GM13976 (cell line): ENCODE data around the gene UHRF1.

Experiments used
- DNase-seq: peaks from one replicate; pipeline ENCODE4 v3.0.0; 2012; ENCODE audit warnings: low spot score
- in situ Hi-C: fragments of 300-500 bp; cut with MboI; formaldehyde crosslinking; loops from one replicate; pipeline ENCODE4 v1.12.0; 2022; ENCODE audit warnings: low sequenced_read_pairs, mixed read lengths, inconsistent platforms; ENCODE audit not compliant: unreplicated experiment
- TF ChIP-seq, protein P1 (sequence below): IDR thresholded peaks from 2 replicates; pipeline ENCODE4 v1.5.1; 2012; ENCODE audit warnings: borderline replicate concordance, mild to moderate bottlenecking; ENCODE audit not compliant: insufficient read depth; ENCODE audit errors: extremely low read depth, missing control alignments, control extremely low read depth

The UHRF1 gene

DNA sequence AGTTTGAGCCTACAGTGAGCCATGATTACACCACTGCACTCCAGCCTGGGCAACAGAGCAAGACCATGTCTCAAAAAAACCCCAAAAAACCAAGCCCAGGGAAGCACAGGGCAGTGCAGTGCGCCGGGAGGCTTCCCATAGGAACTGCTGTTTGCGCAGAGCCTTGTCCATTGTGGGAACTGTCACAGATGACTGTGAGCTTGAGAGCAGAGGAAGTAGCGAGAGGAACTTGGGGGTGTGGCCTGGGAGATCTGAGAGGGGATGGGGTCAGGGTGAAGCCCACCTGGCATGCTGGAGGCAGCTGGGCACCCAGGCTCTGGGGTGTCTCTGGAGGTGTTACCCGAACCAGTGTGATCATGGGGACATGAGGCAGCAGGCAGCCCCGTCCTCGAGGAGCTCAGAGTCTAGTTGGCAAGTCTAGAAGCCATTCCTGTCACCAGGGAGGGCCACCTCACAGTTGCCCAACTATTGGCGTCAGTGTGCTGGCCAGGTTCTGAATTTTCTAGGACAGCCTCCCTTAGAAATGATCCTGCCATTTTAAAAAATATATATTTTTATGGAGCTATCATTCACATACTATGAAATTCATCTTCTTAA, 70.0 kb downstream of the UHRF1 start:
- in situ Hi-C loops = no loop called here
- DNase-seq = no peak

DNA sequence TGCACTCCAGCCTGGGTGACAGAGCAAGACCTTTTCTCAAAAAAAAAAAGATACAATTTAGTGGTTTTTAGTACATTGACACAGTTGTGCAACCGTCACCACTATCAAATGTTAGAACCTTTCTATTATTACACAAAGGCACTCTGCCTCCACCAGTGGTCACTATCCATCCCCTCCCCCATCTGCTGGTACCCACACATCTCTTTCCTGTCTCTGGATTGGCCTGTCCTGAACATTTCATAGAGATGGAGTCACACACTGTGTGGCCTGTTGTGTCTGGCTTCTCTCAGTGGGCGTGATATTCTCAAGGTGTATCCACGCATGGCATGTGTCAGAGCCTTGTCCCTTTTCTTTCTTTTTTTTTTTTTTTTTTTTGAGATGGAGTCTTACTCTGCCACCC, 70.8 kb downstream of the UHRF1 start:
- no peak for DNase-seq
- in situ Hi-C loops = no loop called here

More for the DNA sequence above, 70.0 kb downstream of the UHRF1 start:
- TF ChIP-seq, protein P1, sequence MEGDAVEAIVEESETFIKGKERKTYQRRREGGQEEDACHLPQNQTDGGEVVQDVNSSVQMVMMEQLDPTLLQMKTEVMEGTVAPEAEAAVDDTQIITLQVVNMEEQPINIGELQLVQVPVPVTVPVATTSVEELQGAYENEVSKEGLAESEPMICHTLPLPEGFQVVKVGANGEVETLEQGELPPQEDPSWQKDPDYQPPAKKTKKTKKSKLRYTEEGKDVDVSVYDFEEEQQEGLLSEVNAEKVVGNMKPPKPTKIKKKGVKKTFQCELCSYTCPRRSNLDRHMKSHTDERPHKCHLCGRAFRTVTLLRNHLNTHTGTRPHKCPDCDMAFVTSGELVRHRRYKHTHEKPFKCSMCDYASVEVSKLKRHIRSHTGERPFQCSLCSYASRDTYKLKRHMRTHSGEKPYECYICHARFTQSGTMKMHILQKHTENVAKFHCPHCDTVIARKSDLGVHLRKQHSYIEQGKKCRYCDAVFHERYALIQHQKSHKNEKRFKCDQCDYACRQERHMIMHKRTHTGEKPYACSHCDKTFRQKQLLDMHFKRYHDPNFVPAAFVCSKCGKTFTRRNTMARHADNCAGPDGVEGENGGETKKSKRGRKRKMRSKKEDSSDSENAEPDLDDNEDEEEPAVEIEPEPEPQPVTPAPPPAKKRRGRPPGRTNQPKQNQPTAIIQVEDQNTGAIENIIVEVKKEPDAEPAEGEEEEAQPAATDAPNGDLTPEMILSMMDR = no peak

DNA sequence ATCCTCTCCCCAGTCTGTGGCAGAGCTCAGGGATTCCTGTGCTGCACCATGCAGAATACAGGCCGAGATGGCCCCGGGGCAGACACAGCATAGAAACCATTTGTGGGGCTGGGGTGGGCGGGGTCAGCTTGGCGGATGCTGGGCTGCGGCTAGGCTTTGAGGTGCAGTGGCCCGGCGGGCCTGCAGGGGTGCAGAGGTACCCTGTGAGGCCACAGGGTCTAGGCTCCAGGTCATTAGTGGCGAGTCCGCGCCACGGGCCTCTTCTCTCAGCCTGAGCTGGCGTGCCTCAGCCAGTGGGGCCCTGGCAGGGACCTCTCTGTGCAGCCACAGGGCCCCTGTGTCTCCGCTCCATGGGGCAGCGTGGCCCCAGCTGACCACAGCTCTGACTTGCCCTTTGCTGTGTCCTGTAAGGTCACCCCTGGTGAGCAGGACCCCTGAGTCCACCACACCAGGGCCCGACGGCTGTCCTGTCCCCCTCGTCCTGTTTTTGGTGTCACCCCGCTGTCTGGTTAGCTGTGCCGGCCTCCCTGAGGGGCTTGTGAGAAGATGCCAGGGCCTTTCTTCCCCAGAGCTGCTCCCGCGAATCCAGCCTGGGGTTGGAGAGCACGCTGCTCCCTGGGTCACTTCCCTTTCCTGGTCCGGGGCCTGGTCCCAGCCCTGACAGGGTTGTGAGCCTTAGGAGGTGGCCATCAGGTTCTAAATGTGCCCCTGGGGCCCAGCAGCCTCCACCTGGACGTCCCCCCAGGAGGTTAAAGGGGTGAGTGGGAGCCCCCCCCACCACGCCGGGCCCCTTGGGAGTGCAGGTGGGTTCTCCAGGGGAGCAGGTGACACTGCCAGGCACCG, 71.8 kb downstream of the UHRF1 start:
- DNase-seq = no peak
- in situ Hi-C loops = no loop called here
- TF ChIP-seq, protein P1 = no peak

More for the DNA sequence above, 70.8 kb downstream of the UHRF1 start:
- TF ChIP-seq, protein P1 = no peak

DNA sequence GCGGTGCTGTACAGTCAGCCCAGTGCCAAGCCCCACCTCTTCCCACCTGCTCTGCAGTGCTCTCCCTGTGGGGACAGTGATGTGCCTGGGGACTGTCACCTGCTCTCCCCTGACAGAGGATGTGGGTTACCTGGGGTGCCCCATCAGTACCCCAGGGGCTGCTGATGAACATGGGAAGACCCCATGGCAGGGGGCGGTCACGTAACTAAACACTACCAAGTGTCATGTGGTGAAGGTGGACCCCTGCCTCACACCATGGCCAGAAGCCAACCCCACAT, 72.3 kb downstream of the UHRF1 start:
- TF ChIP-seq, protein P1 = no peak
- in situ Hi-C loops = no loop called here
- DNase-seq = no peak

DNA sequence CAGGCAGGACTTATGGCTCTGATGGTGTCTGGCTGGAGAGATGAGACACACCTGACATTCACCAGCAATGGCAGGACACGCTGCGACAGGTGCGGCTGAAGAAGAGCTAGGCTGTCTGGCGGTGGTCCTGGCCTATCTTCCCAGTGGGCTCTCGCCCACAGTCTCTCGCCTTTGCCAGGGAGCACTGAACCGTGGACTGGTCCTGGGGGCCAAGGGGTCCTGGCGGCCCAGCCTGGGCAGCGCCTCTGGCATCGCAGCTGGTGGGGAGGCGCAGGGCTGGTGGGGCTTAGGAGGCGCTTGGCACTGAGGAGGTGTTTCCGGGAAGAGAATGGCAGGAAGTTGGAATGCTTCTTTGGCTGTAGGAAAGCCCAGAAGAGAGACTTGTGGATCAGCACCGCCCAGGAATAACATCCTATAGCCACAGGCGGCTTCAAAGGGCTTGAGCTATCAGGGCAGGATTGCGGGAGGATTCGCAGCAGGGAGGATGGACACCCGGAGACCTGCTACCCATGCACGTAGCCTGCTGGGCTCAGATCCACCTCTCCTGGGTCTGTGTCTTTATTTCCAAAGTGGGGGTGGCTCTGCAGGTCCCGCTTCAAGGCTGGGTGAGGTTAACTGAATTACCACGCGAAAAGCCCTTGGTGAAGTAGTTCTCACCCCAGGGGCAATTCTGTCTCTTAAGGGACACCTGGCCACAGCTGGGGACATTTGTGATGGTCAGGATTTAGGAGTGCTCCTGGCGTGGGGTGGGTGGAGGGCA, 74.2 kb downstream of the UHRF1 start:
- TF ChIP-seq, protein P1 = no peak
- in situ Hi-C loops = no loop called here
- DNase-seq = no peak

DNA sequence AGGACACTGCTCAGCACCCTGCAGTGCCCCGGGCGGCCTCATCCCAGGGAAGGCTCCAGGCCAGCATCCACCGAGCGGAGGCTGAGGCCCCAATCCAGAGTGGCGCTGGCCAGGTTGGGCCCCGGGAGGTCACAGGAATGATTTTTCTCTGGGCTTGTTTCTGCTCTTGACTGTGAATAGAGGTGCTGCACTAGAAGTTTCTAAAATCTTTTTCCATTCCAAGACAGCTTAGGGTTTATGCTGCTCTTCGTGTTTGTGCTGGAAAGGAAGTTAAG, 74.7 kb downstream of the UHRF1 start:
- DNase-seq = no peak
- TF ChIP-seq, protein P1 = no peak
- in situ Hi-C loops = no loop called here
